SK-N-SH treated with all-trans-retinoic acid at 6 μM for 48 hours (cell line): ENCODE data around the gene OR2T1.

Experiments used
- ARNTL ChIP-seq: fragments of 450-650 bp; formaldehyde crosslinking; IDR thresholded peaks from 2 replicates; pipeline ENCODE4 v1.5.0; 2020; ENCODE audit warnings: low read depth, mild to moderate bottlenecking, moderate library complexity, borderline replicate concordance
- BACH2 ChIP-seq: fragments of 250-450 bp; sonication (Bioruptor Pico); IDR thresholded peaks from 2 replicates; pipeline ENCODE4 v1.9.0; 2021; ENCODE audit warnings: mild to moderate bottlenecking, borderline replicate concordance
- ESRRG ChIP-seq: fragments of 250-450 bp; sonication (Bioruptor Pico); IDR thresholded peaks from 2 replicates; pipeline ENCODE4 v1.6.1; 2021; ENCODE audit warnings: mild to moderate bottlenecking
- RARB ChIP-seq: fragments of 250-450 bp; sonication (Bioruptor Pico); IDR thresholded peaks from 2 replicates; pipeline ENCODE4 v1.8.0; 2021; ENCODE audit warnings: mild to moderate bottlenecking, moderate library complexity
- TCF4 ChIP-seq: fragments of 250-450 bp; sonication (Bioruptor Pico); IDR thresholded peaks from 2 replicates; pipeline ENCODE4 v1.8.0; 2021; ENCODE audit warnings: mild to moderate bottlenecking, moderate library complexity, borderline replicate concordance
- TOX ChIP-seq: fragments of 250-450 bp; sonication (Bioruptor Pico); IDR thresholded peaks from 2 replicates; pipeline ENCODE4 v1.8.0; 2021; ENCODE audit warnings: mild to moderate bottlenecking, moderate library complexity, borderline replicate concordance
- ZFP3 ChIP-seq: fragments of 250-450 bp; sonication (Bioruptor Pico); IDR thresholded peaks from 2 replicates; pipeline ENCODE4 v1.5.0; 2020; ENCODE audit warnings: mild to moderate bottlenecking, moderate library complexity
- ZFP30 ChIP-seq: fragments of 450-650 bp; formaldehyde crosslinking; IDR thresholded peaks from 2 replicates; pipeline ENCODE4 v1.5.0; 2022; ENCODE audit warnings: mild to moderate bottlenecking, moderate library complexity
- ZNF70 ChIP-seq: fragments of 450-650 bp; formaldehyde crosslinking; IDR thresholded peaks from 2 replicates; pipeline ENCODE4 v1.5.0; 2020; ENCODE audit warnings: mild to moderate bottlenecking, moderate library complexity
- TF ChIP-seq, protein P1 (sequence below): fragments of 250-450 bp; sonication (Bioruptor Pico); IDR thresholded peaks from 2 replicates; pipeline ENCODE4 v1.8.0; 2021; ENCODE audit warnings: low read depth, mild to moderate bottlenecking, moderate library complexity, borderline replicate concordance
- TF ChIP-seq, protein P2 (sequence below): fragments of 250-450 bp; sonication (Bioruptor Pico); IDR thresholded peaks from 2 replicates; pipeline ENCODE4 v1.8.0; 2020; ENCODE audit warnings: mild to moderate bottlenecking, moderate library complexity, borderline replicate concordance
- TF ChIP-seq, protein P3 (sequence below): fragments of 250-450 bp; sonication (Bioruptor Pico); IDR thresholded peaks from 2 replicates; pipeline ENCODE4 v1.5.1; 2020; ENCODE audit warnings: low read depth, mild to moderate bottlenecking, moderate library complexity
- TF ChIP-seq, protein P4 (sequence below): fragments of 250-450 bp; sonication (Bioruptor Pico); IDR thresholded peaks from 2 replicates; pipeline ENCODE4 v1.5.1; 2021; ENCODE audit warnings: mild to moderate bottlenecking, moderate library complexity
- TF ChIP-seq, protein P5 (sequence below): fragments of 250-450 bp; sonication (Bioruptor Pico); IDR thresholded peaks from 2 replicates; pipeline ENCODE4 v1.5.0; 2020; ENCODE audit warnings: mild to moderate bottlenecking, moderate library complexity

DNA sequence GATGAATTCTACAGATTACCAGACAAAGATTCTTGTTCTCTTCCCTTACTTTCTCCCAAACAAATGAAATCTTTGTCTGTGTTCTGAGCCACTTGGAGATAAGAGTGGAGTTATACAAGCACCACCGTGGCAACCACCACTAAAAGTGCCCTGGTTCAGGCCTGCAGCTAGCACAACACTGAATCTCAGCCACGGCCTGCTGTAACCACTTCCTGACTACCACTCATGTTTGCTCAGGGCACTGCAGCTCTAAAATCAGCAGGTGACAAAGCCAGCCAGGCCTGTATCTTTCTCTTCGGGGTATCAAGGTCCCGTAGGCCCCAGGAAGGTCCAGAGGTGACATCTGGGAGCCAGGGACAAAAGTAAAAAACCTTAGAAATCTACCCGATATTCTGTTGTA lies 30.5 kb upstream of the OR2T1 start:
- TF ChIP-seq ARNTL (CRISPR knock-in tag) (no peak), RARB (CRISPR knock-in tag) (no peak), TOX (CRISPR knock-in tag) (no peak), ZFP30 (CRISPR knock-in tag) (no peak), ESRRG (CRISPR knock-in tag) (no peak), BACH2 (CRISPR knock-in tag) (no peak), ZFP3 (CRISPR knock-in tag) (no peak), ZNF70 (CRISPR knock-in tag) (no peak), TCF4 (CRISPR knock-in tag) (no peak)
- TF ChIP-seq, protein P1, sequence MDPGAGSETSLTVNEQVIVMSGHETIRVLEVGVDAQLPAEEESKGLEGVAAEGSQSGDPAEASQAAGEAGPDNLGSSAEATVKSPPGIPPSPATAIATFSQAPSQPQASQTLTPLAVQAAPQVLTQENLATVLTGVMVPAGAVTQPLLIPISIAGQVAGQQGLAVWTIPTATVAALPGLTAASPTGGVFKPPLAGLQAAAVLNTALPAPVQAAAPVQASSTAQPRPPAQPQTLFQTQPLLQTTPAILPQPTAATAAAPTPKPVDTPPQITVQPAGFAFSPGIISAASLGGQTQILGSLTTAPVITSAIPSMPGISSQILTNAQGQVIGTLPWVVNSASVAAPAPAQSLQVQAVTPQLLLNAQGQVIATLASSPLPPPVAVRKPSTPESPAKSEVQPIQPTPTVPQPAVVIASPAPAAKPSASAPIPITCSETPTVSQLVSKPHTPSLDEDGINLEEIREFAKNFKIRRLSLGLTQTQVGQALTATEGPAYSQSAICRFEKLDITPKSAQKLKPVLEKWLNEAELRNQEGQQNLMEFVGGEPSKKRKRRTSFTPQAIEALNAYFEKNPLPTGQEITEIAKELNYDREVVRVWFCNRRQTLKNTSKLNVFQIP = no peak
- TF ChIP-seq, protein P2, sequence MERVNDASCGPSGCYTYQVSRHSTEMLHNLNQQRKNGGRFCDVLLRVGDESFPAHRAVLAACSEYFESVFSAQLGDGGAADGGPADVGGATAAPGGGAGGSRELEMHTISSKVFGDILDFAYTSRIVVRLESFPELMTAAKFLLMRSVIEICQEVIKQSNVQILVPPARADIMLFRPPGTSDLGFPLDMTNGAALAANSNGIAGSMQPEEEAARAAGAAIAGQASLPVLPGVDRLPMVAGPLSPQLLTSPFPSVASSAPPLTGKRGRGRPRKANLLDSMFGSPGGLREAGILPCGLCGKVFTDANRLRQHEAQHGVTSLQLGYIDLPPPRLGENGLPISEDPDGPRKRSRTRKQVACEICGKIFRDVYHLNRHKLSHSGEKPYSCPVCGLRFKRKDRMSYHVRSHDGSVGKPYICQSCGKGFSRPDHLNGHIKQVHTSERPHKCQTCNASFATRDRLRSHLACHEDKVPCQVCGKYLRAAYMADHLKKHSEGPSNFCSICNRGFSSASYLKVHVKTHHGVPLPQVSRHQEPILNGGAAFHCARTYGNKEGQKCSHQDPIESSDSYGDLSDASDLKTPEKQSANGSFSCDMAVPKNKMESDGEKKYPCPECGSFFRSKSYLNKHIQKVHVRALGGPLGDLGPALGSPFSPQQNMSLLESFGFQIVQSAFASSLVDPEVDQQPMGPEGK (CRISPR knock-in tag) = no peak
- TF ChIP-seq, protein P3, sequence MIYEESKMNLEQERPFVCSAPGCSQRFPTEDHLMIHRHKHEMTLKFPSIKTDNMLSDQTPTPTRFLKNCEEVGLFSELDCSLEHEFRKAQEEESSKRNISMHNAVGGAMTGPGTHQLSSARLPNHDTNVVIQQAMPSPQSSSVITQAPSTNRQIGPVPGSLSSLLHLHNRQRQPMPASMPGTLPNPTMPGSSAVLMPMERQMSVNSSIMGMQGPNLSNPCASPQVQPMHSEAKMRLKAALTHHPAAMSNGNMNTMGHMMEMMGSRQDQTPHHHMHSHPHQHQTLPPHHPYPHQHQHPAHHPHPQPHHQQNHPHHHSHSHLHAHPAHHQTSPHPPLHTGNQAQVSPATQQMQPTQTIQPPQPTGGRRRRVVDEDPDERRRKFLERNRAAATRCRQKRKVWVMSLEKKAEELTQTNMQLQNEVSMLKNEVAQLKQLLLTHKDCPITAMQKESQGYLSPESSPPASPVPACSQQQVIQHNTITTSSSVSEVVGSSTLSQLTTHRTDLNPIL (CRISPR knock-in tag) = no peak
- TF ChIP-seq, protein P4, sequence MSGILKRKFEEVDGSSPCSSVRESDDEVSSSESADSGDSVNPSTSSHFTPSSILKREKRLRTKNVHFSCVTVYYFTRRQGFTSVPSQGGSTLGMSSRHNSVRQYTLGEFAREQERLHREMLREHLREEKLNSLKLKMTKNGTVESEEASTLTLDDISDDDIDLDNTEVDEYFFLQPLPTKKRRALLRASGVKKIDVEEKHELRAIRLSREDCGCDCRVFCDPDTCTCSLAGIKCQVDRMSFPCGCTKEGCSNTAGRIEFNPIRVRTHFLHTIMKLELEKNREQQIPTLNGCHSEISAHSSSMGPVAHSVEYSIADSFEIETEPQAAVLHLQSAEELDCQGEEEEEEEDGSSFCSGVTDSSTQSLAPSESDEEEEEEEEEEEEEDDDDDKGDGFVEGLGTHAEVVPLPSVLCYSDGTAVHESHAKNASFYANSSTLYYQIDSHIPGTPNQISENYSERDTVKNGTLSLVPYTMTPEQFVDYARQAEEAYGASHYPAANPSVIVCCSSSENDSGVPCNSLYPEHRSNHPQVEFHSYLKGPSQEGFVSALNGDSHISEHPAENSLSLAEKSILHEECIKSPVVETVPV (CRISPR knock-in tag) = no peak
- TF ChIP-seq, protein P5, sequence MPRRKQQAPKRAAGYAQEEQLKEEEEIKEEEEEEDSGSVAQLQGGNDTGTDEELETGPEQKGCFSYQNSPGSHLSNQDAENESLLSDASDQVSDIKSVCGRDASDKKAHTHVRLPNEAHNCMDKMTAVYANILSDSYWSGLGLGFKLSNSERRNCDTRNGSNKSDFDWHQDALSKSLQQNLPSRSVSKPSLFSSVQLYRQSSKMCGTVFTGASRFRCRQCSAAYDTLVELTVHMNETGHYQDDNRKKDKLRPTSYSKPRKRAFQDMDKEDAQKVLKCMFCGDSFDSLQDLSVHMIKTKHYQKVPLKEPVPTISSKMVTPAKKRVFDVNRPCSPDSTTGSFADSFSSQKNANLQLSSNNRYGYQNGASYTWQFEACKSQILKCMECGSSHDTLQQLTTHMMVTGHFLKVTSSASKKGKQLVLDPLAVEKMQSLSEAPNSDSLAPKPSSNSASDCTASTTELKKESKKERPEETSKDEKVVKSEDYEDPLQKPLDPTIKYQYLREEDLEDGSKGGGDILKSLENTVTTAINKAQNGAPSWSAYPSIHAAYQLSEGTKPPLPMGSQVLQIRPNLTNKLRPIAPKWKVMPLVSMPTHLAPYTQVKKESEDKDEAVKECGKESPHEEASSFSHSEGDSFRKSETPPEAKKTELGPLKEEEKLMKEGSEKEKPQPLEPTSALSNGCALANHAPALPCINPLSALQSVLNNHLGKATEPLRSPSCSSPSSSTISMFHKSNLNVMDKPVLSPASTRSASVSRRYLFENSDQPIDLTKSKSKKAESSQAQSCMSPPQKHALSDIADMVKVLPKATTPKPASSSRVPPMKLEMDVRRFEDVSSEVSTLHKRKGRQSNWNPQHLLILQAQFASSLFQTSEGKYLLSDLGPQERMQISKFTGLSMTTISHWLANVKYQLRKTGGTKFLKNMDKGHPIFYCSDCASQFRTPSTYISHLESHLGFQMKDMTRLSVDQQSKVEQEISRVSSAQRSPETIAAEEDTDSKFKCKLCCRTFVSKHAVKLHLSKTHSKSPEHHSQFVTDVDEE (CRISPR knock-in tag) = no peak
